Natural killer cell treated with Interleukin-12 subunit alpha and Interleukin-12 subunit beta and Interleukin-15 and Interleukin-18, amount 100 ng/mL, for 72 hours (primary cell): ENCODE data around the gene CHTOP. TPM values are rescaled to one million over a fixed set of nuclear protein-coding genes. Genes with fewer than 3 reads are reported as not detected.
A peak's percentile ranks its signal among the peaks of the same experiment; 100 is the strongest.

Experiments
- ATAC-seq, 2 donors: fragments of 150-1000 bp; cut with Tn5 transposase in 1 of 2; sonication (Bioruptor Pico), chemical (Tn5 transposase) in 1 of 2; 2 replicates each; pipeline ENCODE4 v1.10.0; 2021
- DNase-seq: peaks from one replicate; pipeline ENCODE4 v3.0.0; 2022; ENCODE audit warnings: low spot score
- H3K27ac Mint-ChIP-seq, 2 donors: 1 replicate in 1 of 2; 2 replicates in 1 of 2; pipeline ENCODE4 v1.8.0; 2022; ENCODE audit warnings: mixed read lengths in 2 of 2, mild to moderate bottlenecking in 1 of 2, moderate library complexity in 1 of 2
- H3K27me3 Mint-ChIP-seq, 2 donors: 1 replicate in 1 of 2; 2 replicates in 1 of 2; pipeline ENCODE4 v1.8.0; 2022; ENCODE audit warnings: mixed read lengths in 2 of 2
- H3K36me3 Mint-ChIP-seq: one replicate; pipeline ENCODE4 v1.8.0; 2022; ENCODE audit warnings: mixed read lengths
- H3K4me1 Mint-ChIP-seq, 2 donors: 1 replicate in 1 of 2; 2 replicates in 1 of 2; pipeline ENCODE4 v1.8.0; 2022; ENCODE audit warnings: low read depth in 2 of 2, mixed read lengths in 2 of 2, mild to moderate bottlenecking in 1 of 2
- H3K4me3 Mint-ChIP-seq: one replicate; pipeline ENCODE4 v1.8.0; 2022; ENCODE audit warnings: mixed read lengths
- H3K9me3 Mint-ChIP-seq: 2 replicates; pipeline ENCODE4 v1.8.0; 2022; ENCODE audit warnings: mixed read lengths
- total RNA-seq, 2 donors: library from RNA; stranded (reverse); gene quantifications; one replicate each; pipeline ENCODE4 v1.2.3, GENCODE V29; 2022

The CHTOP gene
- total RNA-seq, 2 donors from 2014 or later = 82.1 to 96.8 TPM

DNA sequence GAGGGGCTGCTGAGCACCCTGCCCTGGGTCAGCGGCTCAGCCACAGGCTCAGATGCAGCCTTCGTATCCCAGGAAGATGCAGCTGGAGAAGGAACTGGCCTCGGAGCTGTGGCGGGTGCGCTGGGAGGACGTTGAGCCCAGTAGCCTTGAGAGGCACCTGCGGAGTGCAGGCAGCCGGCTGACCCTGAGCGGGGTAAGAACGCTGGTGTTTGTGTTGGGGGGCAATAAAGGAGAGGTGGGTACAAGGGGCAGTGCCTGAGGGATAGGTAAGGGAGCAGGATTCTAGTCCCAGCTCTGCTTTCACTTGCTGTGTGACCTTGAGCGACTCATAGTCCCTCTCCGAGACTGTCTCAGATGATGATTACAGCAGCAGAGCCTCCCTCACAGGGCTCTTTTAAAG is 51.0 kb downstream of the CHTOP start:
- Mint-ChIP-seq H3K36me3 (no peaks in the 10 kb centered on the region), H3K4me3 (no peak overlapping the region), H3K27ac (no peak overlapping the region), H3K4me1 (peaks cover 4 to 6% of the 10 kb centered on the region in 2 donors), H3K9me3 (no peaks in the 10 kb centered on the region), H3K27me3 (peaks cover 31 to 38% of the 10 kb centered on the region in 2 donors)
- DNase-seq (peak; percentile 37), ATAC-seq (no peak)

DNA sequence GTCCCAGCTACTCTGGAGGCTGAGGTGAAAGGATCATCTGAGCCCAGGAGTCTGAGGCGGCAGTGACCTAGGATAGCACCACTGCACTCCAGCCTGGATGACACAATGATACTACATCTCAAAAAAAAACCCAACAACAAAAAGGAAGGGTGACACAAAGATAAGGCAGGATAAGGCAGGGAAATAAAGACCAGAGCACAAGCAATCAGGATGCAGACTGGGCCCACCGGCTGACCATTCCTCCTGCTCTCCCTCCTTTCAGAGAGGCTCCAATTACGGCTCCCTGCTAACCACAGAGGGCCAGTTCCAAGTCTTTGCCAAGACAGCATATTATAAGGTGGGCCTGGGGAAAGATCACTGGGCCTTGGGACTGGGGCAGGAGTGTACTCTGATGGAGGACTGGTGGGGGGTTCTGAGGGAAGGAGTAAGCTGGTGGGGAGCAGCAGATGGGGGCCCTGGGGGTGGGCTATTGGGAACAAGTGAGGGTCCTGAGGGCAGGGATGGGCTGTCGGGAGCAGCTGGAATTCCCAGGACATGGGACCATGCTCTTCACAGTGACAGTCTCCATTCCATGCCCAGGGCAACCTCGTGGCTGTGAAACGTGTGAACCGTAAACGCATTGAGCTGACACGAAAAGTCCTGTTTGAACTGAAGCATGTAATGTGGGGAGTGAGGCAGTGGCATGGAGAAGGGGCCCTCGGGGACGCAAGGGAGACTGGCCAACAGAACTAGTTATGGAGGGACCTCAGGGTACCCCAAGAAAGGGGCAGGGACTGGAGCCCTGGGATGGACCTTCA is 51.9 kb downstream of the CHTOP start:
- H3K36me3 Mint-ChIP-seq = no peaks in the 10 kb centered on the region
- no peak overlapping the region for H3K4me3 Mint-ChIP-seq
- DNase-seq (peak; percentile 58), ATAC-seq (no peak)
- H3K27me3 Mint-ChIP-seq = peaks cover 23 to 30% of the 10 kb centered on the region in 2 donors
- no peak overlapping the region for H3K27ac Mint-ChIP-seq
- no peaks in the 10 kb centered on the region for H3K4me1 Mint-ChIP-seq
- H3K9me3 Mint-ChIP-seq = no peaks in the 10 kb centered on the region

DNA sequence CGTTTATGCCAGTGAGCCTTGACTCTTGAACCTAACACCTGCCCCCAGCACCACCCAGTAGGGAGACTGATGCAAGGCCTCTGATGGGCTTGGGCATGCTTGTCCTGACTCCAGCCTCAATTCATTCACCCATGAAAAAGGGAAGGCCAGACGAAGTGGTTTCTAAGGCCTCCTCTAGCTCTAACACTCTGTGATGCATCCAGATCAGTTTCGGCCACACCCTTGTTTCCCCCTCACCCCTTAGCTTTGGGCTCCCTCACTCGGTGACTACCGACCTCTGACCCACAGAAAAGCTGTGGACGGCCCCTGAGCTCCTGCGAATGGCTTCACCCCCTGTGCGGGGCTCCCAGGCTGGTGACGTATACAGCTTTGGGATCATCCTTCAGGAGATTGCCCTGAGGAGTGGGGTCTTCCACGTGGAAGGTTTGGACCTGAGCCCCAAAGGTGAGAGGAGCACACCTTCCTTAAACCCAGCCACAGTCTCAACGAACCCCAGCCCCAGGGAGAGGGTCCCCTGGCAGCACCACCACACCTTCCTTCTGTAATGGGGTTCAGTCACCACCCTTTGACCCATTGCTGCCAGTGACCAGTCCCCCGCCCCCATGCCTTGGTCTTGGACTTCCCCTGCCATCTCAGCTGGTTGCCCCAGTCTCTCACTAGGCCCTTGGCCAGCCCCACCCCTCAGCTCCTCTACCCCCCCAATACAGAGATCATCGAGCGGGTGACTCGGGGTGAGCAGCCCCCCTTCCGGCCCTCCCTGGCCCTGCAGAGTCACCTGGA is 53.7 kb downstream of the CHTOP start:
- ATAC-seq (no peak), DNase-seq (peak; percentile 44)
- H3K27me3 Mint-ChIP-seq = peaks cover 10 to 17% of the 10 kb centered on the region in 2 donors
- no peak overlapping the region for H3K27ac Mint-ChIP-seq
- no peaks in the 10 kb centered on the region for H3K4me1 Mint-ChIP-seq
- no peaks in the 10 kb centered on the region for H3K9me3 Mint-ChIP-seq
- H3K4me3 Mint-ChIP-seq = no peak overlapping the region
- no peaks in the 10 kb centered on the region for H3K36me3 Mint-ChIP-seq

DNA sequence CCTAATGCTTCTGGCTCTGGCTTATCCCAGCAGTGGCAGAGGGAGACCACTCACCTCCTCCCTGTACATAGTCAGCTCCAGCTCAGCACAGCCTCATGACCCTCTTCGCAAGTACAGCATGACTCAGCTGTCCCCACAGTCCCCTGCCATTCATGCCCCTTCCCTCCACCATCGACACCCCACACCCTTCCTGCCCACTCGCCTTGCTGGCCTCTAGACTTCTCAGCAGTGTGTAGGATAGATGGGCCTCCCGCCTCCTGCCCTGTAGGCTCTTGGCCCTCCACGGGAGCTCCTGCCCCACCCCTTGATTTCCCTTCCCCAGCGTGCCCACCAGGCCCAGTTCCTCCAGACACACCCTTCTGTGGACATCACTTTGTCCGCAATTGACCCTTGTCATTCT is 54.4 kb downstream of the CHTOP start:
- Mint-ChIP-seq H3K36me3 (no peaks in the 10 kb centered on the region), H3K4me1 (no peaks in the 10 kb centered on the region), H3K4me3 (no peak overlapping the region), H3K9me3 (no peaks in the 10 kb centered on the region), H3K27ac (no peak overlapping the region), H3K27me3 (peaks cover 10 to 15% of the 10 kb centered on the region in 2 donors)
- no peak for ATAC-seq
- DNase-seq = no peak

DNA sequence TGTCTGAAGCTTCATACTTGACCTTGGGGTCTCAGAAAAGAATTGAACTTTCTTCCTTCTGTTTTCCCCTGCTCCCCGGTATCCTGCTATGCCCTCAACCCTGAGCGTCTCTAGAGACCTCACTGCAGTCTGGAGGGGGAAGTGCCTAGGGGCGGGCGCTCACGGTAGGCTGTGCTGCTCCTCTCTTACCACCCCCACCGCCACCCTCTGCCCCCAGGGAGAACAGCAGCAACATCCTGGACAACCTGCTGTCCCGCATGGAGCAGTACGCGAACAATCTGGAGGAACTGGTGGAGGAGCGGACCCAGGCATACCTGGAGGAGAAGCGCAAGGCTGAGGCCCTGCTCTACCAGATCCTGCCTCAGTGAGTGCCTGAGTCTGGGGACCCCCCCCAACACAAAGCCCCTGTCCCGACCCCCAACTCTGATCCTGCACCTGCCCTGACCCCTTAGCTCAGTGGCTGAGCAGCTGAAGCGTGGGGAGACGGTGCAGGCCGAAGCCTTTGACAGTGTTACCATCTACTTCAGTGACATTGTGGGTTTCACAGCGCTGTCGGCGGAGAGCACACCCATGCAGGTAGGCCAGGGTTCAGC is 55.0 kb downstream of the CHTOP start:
- H3K4me3 Mint-ChIP-seq = no peak overlapping the region
- DNase-seq = no peak
- no peak overlapping the region for H3K27ac Mint-ChIP-seq
- H3K9me3 Mint-ChIP-seq = no peaks in the 10 kb centered on the region
- no peak for ATAC-seq
- no peaks in the 10 kb centered on the region for H3K4me1 Mint-ChIP-seq
- no peaks in the 10 kb centered on the region for H3K36me3 Mint-ChIP-seq
- H3K27me3 Mint-ChIP-seq = peaks cover 5 to 11% of the 10 kb centered on the region in 2 donors

DNA sequence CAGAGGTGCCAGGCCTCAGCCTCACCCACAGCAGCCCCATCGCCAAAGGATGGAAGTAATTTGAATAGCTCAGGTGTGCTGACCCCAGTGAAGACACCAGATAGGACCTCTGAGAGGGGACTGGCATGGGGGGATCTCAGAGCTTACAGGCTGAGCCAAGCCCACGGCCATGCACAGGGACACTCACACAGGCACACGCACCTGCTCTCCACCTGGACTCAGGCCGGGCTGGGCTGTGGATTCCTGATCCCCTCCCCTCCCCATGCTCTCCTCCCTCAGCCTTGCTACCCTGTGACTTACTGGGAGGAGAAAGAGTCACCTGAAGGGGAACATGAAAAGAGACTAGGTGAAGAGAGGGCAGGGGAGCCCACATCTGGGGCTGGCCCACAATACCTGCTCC is 59.6 kb downstream of the CHTOP start:
- ATAC-seq (no peak), DNase-seq (no peak)
- no peaks in the 10 kb centered on the region for H3K9me3 Mint-ChIP-seq
- no peak overlapping the region for H3K27ac Mint-ChIP-seq
- peaks cover 0 to 2% of the 10 kb centered on the region in 2 donors for H3K27me3 Mint-ChIP-seq
- H3K4me3 Mint-ChIP-seq = no peak overlapping the region
- H3K4me1 Mint-ChIP-seq = peaks cover 0 to 3% of the 10 kb centered on the region in 2 donors
- H3K36me3 Mint-ChIP-seq = no peaks in the 10 kb centered on the region

Other genes starting within 250 kb of the CHTOP start
- gene S100A8, start 243.0 kb upstream of the CHTOP start, total RNA-seq = 1 to 10 TPM in 1 of 2 donors, not detected in 1; 1.8 TPM
- not detected for gene S100A7A, start 217.5 kb upstream of the CHTOP start, total RNA-seq
- gene S100A7, start 173.4 kb upstream of the CHTOP start, total RNA-seq = not detected
- 100 to 1,000 TPM in 1 of 2 donors, 10 to 100 TPM in 1; 90.9 to 106 TPM for gene S100A6, start 98.1 kb upstream of the CHTOP start, total RNA-seq
- not detected for gene S100A5, start 93.1 kb upstream of the CHTOP start, total RNA-seq
- 100 to 1,000 TPM in 1 of 2 donors, 10 to 100 TPM in 1; 85.4 to 124 TPM for gene S100A4, start 88.3 kb upstream of the CHTOP start, total RNA-seq
- gene S100A3, start 84.8 kb upstream of the CHTOP start, total RNA-seq = not detected
- gene S100A2, start 68.2 kb upstream of the CHTOP start, total RNA-seq = under 1 TPM in 1 of 2 donors, not detected in 1; 0.48 TPM
- not detected for gene S100A16, start 20.9 kb upstream of the CHTOP start, total RNA-seq
- not detected for gene S100A14, start 17.7 kb upstream of the CHTOP start, total RNA-seq
- 10 to 100 TPM in 1 of 2 donors, 1 to 10 TPM in 1; 5.0 to 10.3 TPM for gene S100A13, start 6.6 kb upstream of the CHTOP start, total RNA-seq
- not detected for gene S100A1, start 5.6 kb upstream of the CHTOP start, total RNA-seq
- 10 to 100 TPM; 23.9 to 42.5 TPM for gene SNAPIN, start 24.6 kb downstream of the CHTOP start, total RNA-seq
- 100 to 1,000 TPM; 198 to 210 TPM for gene ILF2, start 36.9 kb downstream of the CHTOP start, total RNA-seq
- not detected for gene NPR1, start 44.6 kb downstream of the CHTOP start, total RNA-seq
- gene INTS3, start 94.0 kb downstream of the CHTOP start, total RNA-seq = 10 to 100 TPM; 42.1 to 62.0 TPM
- gene SLC27A3, start 141.3 kb downstream of the CHTOP start, total RNA-seq = 10 to 100 TPM; 33.6 to 69.9 TPM